PC-9 (cell line): ENCODE data around the gene PSMB7.

Experiments used
- CTCF ChIP-seq: fragments of 200-600 bp; sonication (generic); conservative IDR thresholded peaks from 2 replicates; pipeline ENCODE4 v1.6.1; 2017; ENCODE audit warnings: mixed run types, antibody characterized with exemption, mild to moderate bottlenecking, moderate library complexity
- EZH2 ChIP-seq: fragments of 200-600 bp; sonication (generic); IDR thresholded peaks from 2 replicates; pipeline ENCODE4 v1.8.0; 2017; ENCODE audit warnings: antibody characterized with exemption, low read depth

- TF ChIP-seq CTCF (no peak), EZH2 (no peak)
These were observed 88.9 kb downstream of the PSMB7 start for GRCh38 chr9:124326378-124326777.
